Medulla oblongata (tissue), 1 donor: ENCODE data around the gene GARIN5A.

Source experiments
- DNase-seq: peaks from one replicate; pipeline ENCODE4 v3.0.0-alpha.2; 2015; ENCODE audit errors: extremely low spot score

GARIN5A gene

GRCh38 chr19:50417111-50418081 lies 59.3 kb downstream of the GARIN5A start:
- no peak for DNase-seq
